CD4-positive, CD25-positive, alpha-beta regulatory T cell (primary cell): ENCODE measurements around the gene CAVIN3. TPM values are rescaled to one million over a fixed set of nuclear protein-coding genes. Genes with fewer than 3 reads are reported as not detected.

Experiments used
- ATAC-seq, 2 donors: fragments of 150-1000 bp; cut with Tn5 transposase; one replicate each; pipeline ENCODE4 v1.10.0; 2021; ENCODE audit warnings: low read depth in 2 of 2, moderate number of reproducible peaks in 2 of 2, moderate library complexity in 1 of 2
- DNase-seq, 3 donors: peaks; one replicate each; pipeline versions ENCODE4 v3.0.0 to v3.0.0-alpha.2; 2012 to 2022; ENCODE audit warnings: mixed read lengths in 1 of 3
- H3K27ac ChIP-seq: one replicate; pipeline ENCODE4 v1.7.0; 2013; ENCODE audit warnings: mild to moderate bottlenecking, low read length; ENCODE audit not compliant: insufficient read depth, poor library complexity, severe bottlenecking
- H3K27me3 ChIP-seq: one replicate; pipeline ENCODE4 v1.7.0; 2013; ENCODE audit warnings: low read length; ENCODE audit not compliant: control insufficient read depth, insufficient read depth
- H3K36me3 ChIP-seq: one replicate; pipeline ENCODE4 v1.7.0; 2013; ENCODE audit warnings: mild to moderate bottlenecking, low read length, moderate library complexity; ENCODE audit not compliant: control insufficient read depth, insufficient read depth
- H3K4me1 ChIP-seq: 2 replicates; pipeline ENCODE4 v1.7.0; 2013; ENCODE audit warnings: mild to moderate bottlenecking, low read length; ENCODE audit not compliant: insufficient read depth, control insufficient read depth, poor library complexity, severe bottlenecking
- H3K4me3 ChIP-seq: one replicate; pipeline ENCODE4 v1.7.0; 2013; ENCODE audit warnings: low read depth, mild to moderate bottlenecking, low read length, moderate library complexity
- H3K9me3 ChIP-seq, 2 experiments: 1 replicate in 1 of 2; 2 replicates in 1 of 2; pipeline ENCODE4 v1.7.0; 2013; ENCODE audit warnings: low read length in 2 of 2, mild to moderate bottlenecking in 1 of 2, moderate library complexity in 1 of 2; ENCODE audit not compliant: control insufficient read depth in 2 of 2
- H3K27ac Mint-ChIP-seq, 3 donors: one replicate each; pipeline ENCODE4 v1.8.0; 2020 to 2022; ENCODE audit warnings: mild to moderate bottlenecking in 3 of 3, mixed read lengths in 3 of 3, moderate library complexity in 2 of 3
- H3K27me3 Mint-ChIP-seq: one replicate; pipeline ENCODE4 v1.8.0; 2022; ENCODE audit warnings: mild to moderate bottlenecking, mixed read lengths
- H3K36me3 Mint-ChIP-seq: one replicate; pipeline ENCODE4 v1.8.0; 2020; ENCODE audit warnings: mixed read lengths
- H3K4me1 Mint-ChIP-seq, 4 donors: one replicate each; pipeline ENCODE4 v1.8.0; 2020 to 2022; ENCODE audit warnings: mixed read lengths in 4 of 4, mild to moderate bottlenecking in 1 of 4
- H3K4me3 Mint-ChIP-seq, 4 donors: one replicate each; pipeline ENCODE4 v1.8.0; 2020 to 2022; ENCODE audit warnings: mild to moderate bottlenecking in 4 of 4, mixed read lengths in 4 of 4, moderate library complexity in 3 of 4
- H3K9me3 Mint-ChIP-seq, 7 donors: one replicate each; pipeline ENCODE4 v1.8.0; 2020 to 2022; ENCODE audit warnings: mixed read lengths in 7 of 7, mild to moderate bottlenecking in 3 of 7, moderate library complexity in 2 of 7
- polyA plus RNA-seq, 4 donors: library from polyadenylated mRNA; unstranded; fragments of 300-500 nt; fragmentation: Illumina TruSeq; gene quantifications; one replicate each; pipeline ENCODE4 v1.2.3, GENCODE V29; 2021
- total RNA-seq: library from RNA; stranded (reverse); gene quantifications from one replicate; pipeline ENCODE4 v1.2.3, GENCODE V29; 2022

Gene CAVIN3
- total and polyA plus RNA-seq, 5 donors from 2014 or later: 0.79 to 4.3 (median 1.4) TPM

- no peak for DNase-seq
- no peaks in the 10 kb centered on the region for H3K9me3 ChIP-seq
- H3K36me3 ChIP-seq: no peaks in the 10 kb centered on the region
- H3K27me3 Mint-ChIP-seq: peaks cover 36% of the 10 kb centered on the region
- H3K36me3 Mint-ChIP-seq: no peaks in the 10 kb centered on the region
- no peak overlapping the region for H3K4me3 Mint-ChIP-seq
- peaks cover 0 to 2% (median 0%) of the 10 kb centered on the region in 7 donors for H3K9me3 Mint-ChIP-seq
- no peak overlapping the region for H3K27ac ChIP-seq
- no peak overlapping the region for H3K27ac Mint-ChIP-seq
- H3K4me3 ChIP-seq: no peak overlapping the region
- no peak for ATAC-seq
- no peaks in the 10 kb centered on the region for H3K4me1 ChIP-seq
- H3K4me1 Mint-ChIP-seq: no peaks in the 10 kb centered on the region
- H3K27me3 ChIP-seq: peaks cover 8% of the 10 kb centered on the region
These were observed 12.4 kb downstream of the CAVIN3 start for GRCh38 chr11:6307876-6308275.

- Mint-ChIP-seq H3K27ac (no peak overlapping the region), H3K4me1 (no peaks in the 10 kb centered on the region), H3K9me3 (peaks cover 0 to 2% (median 0%) of the 10 kb centered on the region in 7 donors), H3K36me3 (no peaks in the 10 kb centered on the region), H3K4me3 (no peak overlapping the region), H3K27me3 (peaks cover 34% of the 10 kb centered on the region)
- H3K9me3 ChIP-seq: no peaks in the 10 kb centered on the region
- no peaks in the 10 kb centered on the region for H3K4me1 ChIP-seq
- peaks cover 5% of the 10 kb centered on the region for H3K27me3 ChIP-seq
- DNase-seq (no peak), ATAC-seq (no peak)
- H3K27ac ChIP-seq: no peak overlapping the region
- no peaks in the 10 kb centered on the region for H3K36me3 ChIP-seq
- H3K4me3 ChIP-seq: no peak overlapping the region
These were observed 15.0 kb downstream of the CAVIN3 start for GRCh38 chr11:6305297-6305696.

DNA sequence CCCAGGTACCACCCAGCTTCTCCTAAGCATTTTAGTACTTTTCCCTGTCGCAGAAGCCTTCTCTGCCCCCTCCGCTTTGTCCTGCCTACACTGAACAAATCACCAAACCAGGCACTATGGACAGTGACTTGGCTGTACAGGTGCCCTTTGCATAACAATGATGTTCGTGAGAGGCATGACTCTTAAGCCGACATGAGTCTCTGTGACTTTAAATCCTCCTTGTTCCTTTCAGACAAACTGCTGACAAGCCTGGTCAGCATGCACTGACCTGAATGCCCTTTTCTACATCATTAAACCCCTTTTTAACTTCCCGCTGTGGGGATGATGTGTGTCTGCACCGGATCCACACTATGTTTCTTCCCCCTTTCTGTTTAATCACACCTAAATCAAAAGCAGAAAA is 16.6 kb downstream of the CAVIN3 start:
- Mint-ChIP-seq H3K4me1 (no peaks in the 10 kb centered on the region), H3K36me3 (no peaks in the 10 kb centered on the region), H3K4me3 (no peak overlapping the region), H3K27me3 (peaks cover 42% of the 10 kb centered on the region), H3K27ac (peak overlapping the region in 1 of 3 donors; percentile 34), H3K9me3 (peaks cover 0 to 2% (median 0%) of the 10 kb centered on the region in 7 donors)
- Histone ChIP-seq H3K4me3 (no peak overlapping the region), H3K27ac (no peak overlapping the region), H3K27me3 (peaks cover 4% of the 10 kb centered on the region), H3K36me3 (no peaks in the 10 kb centered on the region), H3K9me3 (no peaks in the 10 kb centered on the region), H3K4me1 (no peaks in the 10 kb centered on the region)
- DNase-seq: no peak
- ATAC-seq: no peak

DNA sequence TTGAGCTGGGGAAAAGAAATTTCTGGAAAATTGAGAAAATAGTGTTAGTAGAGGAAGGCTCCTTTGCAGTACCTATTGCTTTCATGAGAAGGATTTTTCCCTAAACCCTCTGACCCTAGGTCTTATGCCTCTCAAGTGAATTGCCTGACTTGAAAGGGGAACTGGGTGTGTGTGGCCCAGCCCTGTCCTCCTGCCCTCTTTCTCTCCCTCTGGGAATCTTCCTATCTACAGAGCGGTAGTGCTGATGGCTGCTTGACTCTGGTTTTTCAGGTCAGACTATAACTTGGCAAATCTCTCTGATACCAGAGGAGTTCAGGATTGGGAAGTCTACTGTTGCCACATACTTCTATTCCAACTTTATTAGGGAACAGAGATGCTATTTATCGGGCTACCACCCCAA is 19.2 kb downstream of the CAVIN3 start:
- no peaks in the 10 kb centered on the region for H3K9me3 ChIP-seq
- no peak for ATAC-seq
- H3K27me3 Mint-ChIP-seq: peaks cover 32% of the 10 kb centered on the region

GRCh38 chr11:6300325-6300724 is 20.0 kb downstream of the CAVIN3 start:
- H3K27me3 Mint-ChIP-seq: peaks cover 25% of the 10 kb centered on the region
- H3K9me3 Mint-ChIP-seq: no peaks in the 10 kb centered on the region
- H3K4me1 Mint-ChIP-seq: no peaks in the 10 kb centered on the region
- Histone ChIP-seq H3K4me1 (no peaks in the 10 kb centered on the region), H3K27me3 (no peaks in the 10 kb centered on the region), H3K36me3 (no peaks in the 10 kb centered on the region), H3K4me3 (no peak overlapping the region), H3K9me3 (no peaks in the 10 kb centered on the region), H3K27ac (no peak overlapping the region)
- no peak overlapping the region for H3K27ac Mint-ChIP-seq
- no peak for DNase-seq
- ATAC-seq: no peak
- H3K4me3 Mint-ChIP-seq: no peak overlapping the region
- H3K36me3 Mint-ChIP-seq: no peaks in the 10 kb centered on the region

More for the DNA sequence above, 19.2 kb downstream of the CAVIN3 start:
- Histone ChIP-seq H3K36me3 (no peaks in the 10 kb centered on the region), H3K4me3 (no peak overlapping the region), H3K4me1 (no peaks in the 10 kb centered on the region), H3K27ac (no peak overlapping the region), H3K27me3 (no peaks in the 10 kb centered on the region)
- no peaks in the 10 kb centered on the region for H3K9me3 Mint-ChIP-seq
- no peaks in the 10 kb centered on the region for H3K4me1 Mint-ChIP-seq
- no peak overlapping the region for H3K27ac Mint-ChIP-seq
- H3K4me3 Mint-ChIP-seq: no peak overlapping the region
- no peaks in the 10 kb centered on the region for H3K36me3 Mint-ChIP-seq
- no peak for DNase-seq

- no peaks in the 10 kb centered on the region for H3K9me3 ChIP-seq
- no peaks in the 10 kb centered on the region for H3K27me3 ChIP-seq
- no peaks in the 10 kb centered on the region for H3K4me1 ChIP-seq
- DNase-seq (peak in 1 of 3 donors; percentile 16), ATAC-seq (peak in 1 of 2 donors; percentile 50)
- H3K27ac Mint-ChIP-seq: no peak overlapping the region
- H3K36me3 Mint-ChIP-seq: no peaks in the 10 kb centered on the region
- no peaks in the 10 kb centered on the region for H3K9me3 Mint-ChIP-seq
- no peaks in the 10 kb centered on the region for H3K36me3 ChIP-seq
- H3K27ac ChIP-seq: no peak overlapping the region
- peaks cover 21% of the 10 kb centered on the region for H3K27me3 Mint-ChIP-seq
- no peaks in the 10 kb centered on the region for H3K4me1 Mint-ChIP-seq
- no peak overlapping the region for H3K4me3 ChIP-seq
- H3K4me3 Mint-ChIP-seq: no peak overlapping the region
These were observed 21.7 kb downstream of the CAVIN3 start for GRCh38 chr11:6298605-6299004.

DNA sequence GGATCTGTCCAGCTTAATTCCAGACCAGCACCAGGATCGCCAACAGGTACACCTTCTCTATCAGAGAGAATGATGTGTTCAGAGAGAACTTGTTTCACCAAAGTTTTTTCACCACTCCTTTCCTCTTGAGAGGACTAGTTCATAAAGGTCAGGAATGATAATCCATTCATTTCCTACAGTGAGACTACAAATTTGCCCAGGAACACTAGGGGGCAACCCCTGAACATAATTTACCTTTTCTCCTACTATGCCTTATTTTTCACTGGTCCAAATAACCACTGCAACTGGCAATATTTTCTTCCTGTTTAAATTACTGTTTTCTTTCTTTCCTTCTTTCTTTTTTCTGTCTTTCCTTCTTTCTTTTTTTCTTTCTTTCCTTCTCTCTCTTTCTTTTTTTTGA is 22.5 kb downstream of the CAVIN3 start:
- no peak overlapping the region for H3K27ac ChIP-seq
- H3K27me3 ChIP-seq: no peaks in the 10 kb centered on the region
- ATAC-seq (no peak), DNase-seq (peak in 1 of 3 donors; percentile 11)
- no peaks in the 10 kb centered on the region for H3K36me3 Mint-ChIP-seq
- H3K36me3 ChIP-seq: no peaks in the 10 kb centered on the region
- no peaks in the 10 kb centered on the region for H3K9me3 Mint-ChIP-seq
- no peak overlapping the region for H3K4me3 Mint-ChIP-seq
- no peaks in the 10 kb centered on the region for H3K4me1 Mint-ChIP-seq
- no peaks in the 10 kb centered on the region for H3K9me3 ChIP-seq
- peaks cover 21% of the 10 kb centered on the region for H3K27me3 Mint-ChIP-seq
- no peak overlapping the region for H3K4me3 ChIP-seq
- no peaks in the 10 kb centered on the region for H3K4me1 ChIP-seq
- no peak overlapping the region for H3K27ac Mint-ChIP-seq

GRCh38 chr11:6285019-6285418 is 35.3 kb downstream of the CAVIN3 start:
- ATAC-seq: no peak
- Mint-ChIP-seq H3K4me1 (no peaks in the 10 kb centered on the region), H3K9me3 (peaks cover 0 to 3% (median 0%) of the 10 kb centered on the region in 7 donors), H3K36me3 (no peaks in the 10 kb centered on the region), H3K27me3 (peaks cover 54% of the 10 kb centered on the region), H3K27ac (no peak overlapping the region), H3K4me3 (no peak overlapping the region)
- Histone ChIP-seq H3K9me3 (no peaks in the 10 kb centered on the region), H3K27ac (no peak overlapping the region), H3K36me3 (no peaks in the 10 kb centered on the region), H3K27me3 (peaks cover 26% of the 10 kb centered on the region), H3K4me1 (no peaks in the 10 kb centered on the region), H3K4me3 (no peak overlapping the region)
- DNase-seq: no peak
